ENCODE results near the gene DPF3. TPM values are rescaled to one million over a fixed set of nuclear protein-coding genes. Genes with fewer than 3 reads are reported as not detected.

Gene DPF3
- total RNA-seq, 1 experiment from 2014 or later: not detected

DNA sequence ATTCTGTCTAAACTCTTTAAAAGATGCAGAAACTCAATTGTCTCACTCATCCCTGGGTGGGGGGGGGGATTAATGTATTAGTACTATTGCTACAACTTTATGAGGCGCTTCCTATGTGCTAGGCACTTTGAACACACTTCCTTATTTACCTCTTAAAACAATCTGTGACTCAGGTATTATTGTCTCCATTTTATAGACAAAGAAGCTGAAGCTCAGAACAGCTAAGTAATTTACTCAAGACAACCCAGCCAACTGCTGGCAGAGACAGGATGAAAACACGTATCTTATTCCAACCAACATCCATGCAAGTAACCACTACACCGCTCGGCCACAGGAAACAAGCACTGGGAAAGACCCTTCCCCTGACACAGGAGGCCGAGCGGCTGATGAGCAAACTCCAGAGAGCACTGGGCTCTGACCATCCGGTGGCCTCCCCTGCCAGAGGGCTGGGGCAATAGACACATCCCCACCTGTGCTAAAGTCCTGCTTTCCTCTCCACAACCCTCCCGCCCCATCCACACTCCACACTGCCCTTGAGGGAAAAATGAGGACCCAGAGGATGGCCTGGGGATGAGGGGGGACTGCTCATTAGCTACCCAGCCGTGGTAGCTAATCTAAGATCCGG lies 244.2 kb downstream of the DPF3 start:
- no peaks in the 10 kb centered on the region for H3K4me1 ChIP-seq (ENCODE audit: control insufficient read depth, insufficient read depth, low read length)
- TF ChIP-seq TCF7L2 (IDR thresholded peaks at IDR 0.05; ENCODE audit: low read depth, low read length): no peak
- TF ChIP-seq, protein P1, sequence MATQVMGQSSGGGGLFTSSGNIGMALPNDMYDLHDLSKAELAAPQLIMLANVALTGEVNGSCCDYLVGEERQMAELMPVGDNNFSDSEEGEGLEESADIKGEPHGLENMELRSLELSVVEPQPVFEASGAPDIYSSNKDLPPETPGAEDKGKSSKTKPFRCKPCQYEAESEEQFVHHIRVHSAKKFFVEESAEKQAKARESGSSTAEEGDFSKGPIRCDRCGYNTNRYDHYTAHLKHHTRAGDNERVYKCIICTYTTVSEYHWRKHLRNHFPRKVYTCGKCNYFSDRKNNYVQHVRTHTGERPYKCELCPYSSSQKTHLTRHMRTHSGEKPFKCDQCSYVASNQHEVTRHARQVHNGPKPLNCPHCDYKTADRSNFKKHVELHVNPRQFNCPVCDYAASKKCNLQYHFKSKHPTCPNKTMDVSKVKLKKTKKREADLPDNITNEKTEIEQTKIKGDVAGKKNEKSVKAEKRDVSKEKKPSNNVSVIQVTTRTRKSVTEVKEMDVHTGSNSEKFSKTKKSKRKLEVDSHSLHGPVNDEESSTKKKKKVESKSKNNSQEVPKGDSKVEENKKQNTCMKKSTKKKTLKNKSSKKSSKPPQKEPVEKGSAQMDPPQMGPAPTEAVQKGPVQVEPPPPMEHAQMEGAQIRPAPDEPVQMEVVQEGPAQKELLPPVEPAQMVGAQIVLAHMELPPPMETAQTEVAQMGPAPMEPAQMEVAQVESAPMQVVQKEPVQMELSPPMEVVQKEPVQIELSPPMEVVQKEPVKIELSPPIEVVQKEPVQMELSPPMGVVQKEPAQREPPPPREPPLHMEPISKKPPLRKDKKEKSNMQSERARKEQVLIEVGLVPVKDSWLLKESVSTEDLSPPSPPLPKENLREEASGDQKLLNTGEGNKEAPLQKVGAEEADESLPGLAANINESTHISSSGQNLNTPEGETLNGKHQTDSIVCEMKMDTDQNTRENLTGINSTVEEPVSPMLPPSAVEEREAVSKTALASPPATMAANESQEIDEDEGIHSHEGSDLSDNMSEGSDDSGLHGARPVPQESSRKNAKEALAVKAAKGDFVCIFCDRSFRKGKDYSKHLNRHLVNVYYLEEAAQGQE (IDR thresholded peaks at IDR 0.05; ENCODE audit: insufficient read depth in 1 of 2, low read depth in 2 of 2, low read length in 1 of 2): no peak
- H3K27me3 ChIP-seq (ENCODE audit: control insufficient read depth, insufficient read depth, low read length): peaks cover 4% of the 10 kb centered on the region; the same call in 1 of the 2 replicates
- in situ Hi-C loops (cut with HindIII; ENCODE audit: low pct_unique_long_range_greater_than_20kb, low sequenced_read_pairs): no loop called here
- intact Hi-C loops (cut with micrococcal nuclease; ENCODE audit: unreplicated experiment): no loop called here
- BruUV-seq (replicated peaks): no TSS peak
- ChIA-PET CTCF (no interaction called here), POLR2A (no interaction called here)
- no peaks in the 10 kb centered on the region for H3K9me3 ChIP-seq (ENCODE audit: control insufficient read depth, insufficient read depth, low read depth, low read length)
- no peak overlapping the region for H3K27ac ChIP-seq (ENCODE audit: low read length)
- H3K4me3 ChIP-seq (ENCODE audit: low read depth in 2 of 2, low read length in 2 of 2): no peak overlapping the region
- DNase-seq (ENCODE audit: low read depth, low spot score): no peak
- no peaks in the 10 kb centered on the region for H3K36me3 ChIP-seq (ENCODE audit: control insufficient read depth, insufficient read depth, low read length)
- ATAC-seq: no peak

DNA sequence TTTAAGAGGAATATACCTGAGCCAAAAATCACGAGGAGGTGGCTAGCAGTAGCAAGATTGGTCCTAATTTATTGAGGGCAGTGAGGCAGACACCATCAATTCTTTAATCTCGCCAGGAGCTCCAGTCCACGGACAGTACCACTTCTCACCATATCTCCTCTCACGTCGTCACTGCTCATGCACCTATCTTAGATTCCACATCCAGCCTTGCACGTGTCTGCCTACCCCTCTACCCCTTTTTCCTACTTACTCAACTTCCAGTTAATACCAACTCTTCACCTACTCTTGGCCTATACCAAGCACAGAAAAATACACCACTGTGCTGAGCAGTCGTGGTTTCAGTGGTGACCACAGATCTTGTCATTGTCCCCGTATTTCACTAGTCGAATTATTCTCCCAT lies 246.1 kb downstream of the DPF3 start:
- ChIA-PET POLR2A (no interaction called here), CTCF (no interaction called here)
- ATAC-seq: no peak
- BruUV-seq (replicated peaks): no TSS peak
- Histone ChIP-seq H3K4me1 (ENCODE audit: control insufficient read depth, insufficient read depth, low read length) (no peaks in the 10 kb centered on the region), H3K27ac (ENCODE audit: low read length) (no peak overlapping the region), H3K4me3 (ENCODE audit: low read depth in 2 of 2, low read length in 2 of 2) (no peak overlapping the region), H3K27me3 (ENCODE audit: control insufficient read depth, insufficient read depth, low read length) (peaks cover 4% of the 10 kb centered on the region; the same call in 1 of the 2 replicates), H3K36me3 (ENCODE audit: control insufficient read depth, insufficient read depth, low read length) (no peaks in the 10 kb centered on the region), H3K9me3 (ENCODE audit: control insufficient read depth, insufficient read depth, low read depth, low read length) (no peaks in the 10 kb centered on the region)
- in situ Hi-C loops (cut with HindIII; ENCODE audit: low pct_unique_long_range_greater_than_20kb, low sequenced_read_pairs) (no loop called here), intact Hi-C loops (cut with micrococcal nuclease; ENCODE audit: unreplicated experiment) (no loop called here)
- no peak for DNase-seq (ENCODE audit: low read depth, low spot score)
- TF ChIP-seq, protein P2, sequence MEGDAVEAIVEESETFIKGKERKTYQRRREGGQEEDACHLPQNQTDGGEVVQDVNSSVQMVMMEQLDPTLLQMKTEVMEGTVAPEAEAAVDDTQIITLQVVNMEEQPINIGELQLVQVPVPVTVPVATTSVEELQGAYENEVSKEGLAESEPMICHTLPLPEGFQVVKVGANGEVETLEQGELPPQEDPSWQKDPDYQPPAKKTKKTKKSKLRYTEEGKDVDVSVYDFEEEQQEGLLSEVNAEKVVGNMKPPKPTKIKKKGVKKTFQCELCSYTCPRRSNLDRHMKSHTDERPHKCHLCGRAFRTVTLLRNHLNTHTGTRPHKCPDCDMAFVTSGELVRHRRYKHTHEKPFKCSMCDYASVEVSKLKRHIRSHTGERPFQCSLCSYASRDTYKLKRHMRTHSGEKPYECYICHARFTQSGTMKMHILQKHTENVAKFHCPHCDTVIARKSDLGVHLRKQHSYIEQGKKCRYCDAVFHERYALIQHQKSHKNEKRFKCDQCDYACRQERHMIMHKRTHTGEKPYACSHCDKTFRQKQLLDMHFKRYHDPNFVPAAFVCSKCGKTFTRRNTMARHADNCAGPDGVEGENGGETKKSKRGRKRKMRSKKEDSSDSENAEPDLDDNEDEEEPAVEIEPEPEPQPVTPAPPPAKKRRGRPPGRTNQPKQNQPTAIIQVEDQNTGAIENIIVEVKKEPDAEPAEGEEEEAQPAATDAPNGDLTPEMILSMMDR (IDR thresholded peaks at IDR 0.05): no peak
- TF ChIP-seq, protein P1 (IDR thresholded peaks at IDR 0.05; ENCODE audit: insufficient read depth in 1 of 2, low read depth in 2 of 2, low read length in 1 of 2): no peak
- no peak for TF ChIP-seq TCF7L2 (IDR thresholded peaks at IDR 0.05; ENCODE audit: low read depth, low read length)
- TF ChIP-seq POLR2AphosphoS5 (IDR thresholded peaks at IDR 0.05; ENCODE audit: low read depth, low read length): no peak
- TF ChIP-seq SIN3A (IDR thresholded peaks at IDR 0.05; ENCODE audit: borderline replicate concordance, insufficient read depth, low read depth, low read length): no peak
